HepG2 (cell line): ENCODE data around the gene NFIC. TPM values are rescaled to one million over a fixed set of nuclear protein-coding genes. Genes with fewer than 3 reads are reported as not detected.
A peak's percentile ranks its signal among the peaks of the same experiment; 100 is the strongest.

Experiments
- GATA4 ChIP-seq: sonication (generic); IDR thresholded peaks from 2 replicates; pipeline ENCODE4 v1.6.1; 2016; ENCODE audit warnings: antibody characterized with exemption, low read depth, borderline replicate concordance
- HMGXB4 ChIP-seq, 2 experiments: sonication (generic) in 1 of 2; formaldehyde crosslinking in 1 of 2; IDR thresholded peaks; 2 replicates each; pipeline versions ENCODE4 v1.4.0 to v1.6.1; 2018 to 2020; ENCODE audit warnings: missing genetic modification reagents in 2 of 2, borderline replicate concordance in 1 of 2, low read depth in 1 of 2, mild to moderate bottlenecking in 1 of 2, missing biosample characterization in 1 of 2
- HNRNPK ChIP-seq: fragments of 200-400 bp; formaldehyde crosslinking; IDR thresholded peaks from 2 replicates; pipeline ENCODE4 v1.6.1; 2018; ENCODE audit warnings: low read length, low read depth, moderate library complexity, mild to moderate bottlenecking; ENCODE audit not compliant: poor library complexity, severe bottlenecking
- MXI1 ChIP-seq: IDR thresholded peaks from 3 replicates; pipeline ENCODE4 v1.6.1; 2012; ENCODE audit warnings: low read depth, low read length, inconsistent platforms, borderline replicate concordance
- MYNN ChIP-seq: sonication (generic); formaldehyde crosslinking; IDR thresholded peaks from 2 replicates; pipeline ENCODE4 v1.4.0; 2020; ENCODE audit warnings: mild to moderate bottlenecking, low read depth, missing genetic modification reagents
- NFIB ChIP-seq: sonication (generic); formaldehyde crosslinking; IDR thresholded peaks from 2 replicates; pipeline ENCODE4 v1.9.0; 2021; ENCODE audit warnings: missing genetic modification reagents, mild to moderate bottlenecking, borderline replicate concordance
- PHF5A ChIP-seq: IDR thresholded peaks from one replicate; pipeline ENCODE4 v1.6.1; 2018; ENCODE audit warnings: low read depth, missing genetic modification reagents; ENCODE audit not compliant: unreplicated experiment
- SKI ChIP-seq: fragments of 450-650 bp; IDR thresholded peaks from one replicate; pipeline ENCODE4 v1.6.1; 2018; ENCODE audit warnings: mild to moderate bottlenecking; ENCODE audit not compliant: partially characterized antibody
- SNAPC4 ChIP-seq: sonication (generic); formaldehyde crosslinking; IDR thresholded peaks from 2 replicates; pipeline ENCODE4 v1.4.0; 2020; ENCODE audit warnings: mild to moderate bottlenecking, missing genetic modification reagents
- SRF ChIP-seq: IDR thresholded peaks from 2 replicates; pipeline ENCODE4 v1.6.1; 2011; ENCODE audit warnings: mild to moderate bottlenecking, low read depth, low read length, moderate library complexity
- SRSF1 ChIP-seq: fragments of 200-400 bp; formaldehyde crosslinking; optimal IDR thresholded peaks from 2 replicates; pipeline ENCODE3; 2017; ENCODE audit warnings: mild to moderate bottlenecking, low read depth, low read length, moderate library complexity
- TRIM24 ChIP-seq: sonication (generic); formaldehyde crosslinking; IDR thresholded peaks from 2 replicates; pipeline ENCODE4 v1.8.0; 2022; ENCODE audit warnings: mild to moderate bottlenecking, missing genetic modification reagents
- U2AF2 ChIP-seq: fragments of 200-400 bp; formaldehyde crosslinking; IDR thresholded peaks from 2 replicates; pipeline ENCODE4 v1.6.1; 2017; ENCODE audit warnings: low read depth, mild to moderate bottlenecking, low read length
- ZIK1 ChIP-seq: sonication (generic); formaldehyde crosslinking; IDR thresholded peaks from 2 replicates; pipeline ENCODE4 v1.5.0; 2020; ENCODE audit warnings: mild to moderate bottlenecking, low read depth, missing genetic modification reagents, borderline replicate concordance
- ZNF282 ChIP-seq: fragments of 450-650 bp; IDR thresholded peaks from 2 replicates; pipeline ENCODE4 v1.6.1; 2018; ENCODE audit not compliant: partially characterized antibody
- ZNF556 ChIP-seq: sonication (generic); formaldehyde crosslinking; IDR thresholded peaks from 2 replicates; pipeline ENCODE4 v1.4.0; 2020; ENCODE audit warnings: mild to moderate bottlenecking, missing genetic modification reagents, borderline replicate concordance
- ZNF777 ChIP-seq: sonication (generic); formaldehyde crosslinking; IDR thresholded peaks from 2 replicates; pipeline ENCODE4 v1.4.0; 2020; ENCODE audit warnings: missing genetic modification reagents
- polyA plus RNA-seq, 8 experiments: library from polyadenylated mRNA; depleted of rRNA in 3 of 8; stranded (reverse) in 7 of 8; unstranded in 1 of 8; fragments of >200 nt; fragmentation: Illumina TruSeq in 4 of 8; extraction: Trizol in 4 of 8; gene quantifications; 2 replicates each; pipeline versions ENCODE4 v1.2.1 to v1.2.3, GENCODE V29; 2011 to 2016; ENCODE audit warnings: low read depth in 4 of 8, missing spikeins in 1 of 8, mixed read lengths in 1 of 8; ENCODE audit not compliant: insufficient read depth in 1 of 8
- total RNA-seq, 5 experiments: library from RNA; depleted of rRNA; stranded (reverse); fragments of >200 nt; fragmentation: Illumina TruSeq; extraction: Trizol; gene quantifications; 2 replicates each; pipeline ENCODE4 v1.2.3, GENCODE V29; 2016; ENCODE audit warnings: low read depth in 1 of 5
- TF ChIP-seq, protein P1 (sequence below): sonication (generic); formaldehyde crosslinking; IDR thresholded peaks from 2 replicates; pipeline ENCODE4 v1.8.0; 2022; ENCODE audit warnings: mild to moderate bottlenecking, missing genetic modification reagents, moderate library complexity
- TF ChIP-seq, protein P2 (sequence below): sonication (generic); formaldehyde crosslinking; IDR thresholded peaks from 2 replicates; pipeline ENCODE4 v1.4.0; 2020; ENCODE audit warnings: missing genetic modification reagents, low read depth, mild to moderate bottlenecking, borderline replicate concordance

The NFIC gene
- total and polyA plus RNA-seq, 2 of the 13 experiments (the other 11 are each of a cell fraction or from before 2014, with no cell fraction given) = 1.3 to 2.5 TPM

- TF ChIP-seq HMGXB4 (CRISPR knock-in tag; IDR thresholded peaks at IDR 0.05; ENCODE audit: borderline replicate concordance in 1 of 2, low read depth in 1 of 2) (peak in 1 of 2 experiments; percentile 45; a peak in 1 of 4 replicates), PHF5A (no peak), HNRNPK (peak; percentile 85), ZNF777 (CRISPR knock-in tag) (peak; percentile 88), GATA4 (no peak), NFIB (CRISPR knock-in tag) (no peak), MYNN (CRISPR knock-in tag) (no peak), ZIK1 (CRISPR knock-in tag) (no peak), ZNF282 (no peak), SKI (peak; percentile 71), SNAPC4 (CRISPR knock-in tag) (no peak), TRIM24 (CRISPR knock-in tag) (no peak), SRF (no peak), SRSF1 (peak; percentile 70), U2AF2 (no peak), MXI1 (no peak), ZNF556 (CRISPR knock-in tag) (0 out of 2 replicates have a peak, but pooled peaks have one; percentile 47)
- TF ChIP-seq, protein P1, sequence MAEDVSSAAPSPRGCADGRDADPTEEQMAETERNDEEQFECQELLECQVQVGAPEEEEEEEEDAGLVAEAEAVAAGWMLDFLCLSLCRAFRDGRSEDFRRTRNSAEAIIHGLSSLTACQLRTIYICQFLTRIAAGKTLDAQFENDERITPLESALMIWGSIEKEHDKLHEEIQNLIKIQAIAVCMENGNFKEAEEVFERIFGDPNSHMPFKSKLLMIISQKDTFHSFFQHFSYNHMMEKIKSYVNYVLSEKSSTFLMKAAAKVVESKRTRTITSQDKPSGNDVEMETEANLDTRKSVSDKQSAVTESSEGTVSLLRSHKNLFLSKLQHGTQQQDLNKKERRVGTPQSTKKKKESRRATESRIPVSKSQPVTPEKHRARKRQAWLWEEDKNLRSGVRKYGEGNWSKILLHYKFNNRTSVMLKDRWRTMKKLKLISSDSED (CRISPR knock-in tag) = no peak
- TF ChIP-seq, protein P2, sequence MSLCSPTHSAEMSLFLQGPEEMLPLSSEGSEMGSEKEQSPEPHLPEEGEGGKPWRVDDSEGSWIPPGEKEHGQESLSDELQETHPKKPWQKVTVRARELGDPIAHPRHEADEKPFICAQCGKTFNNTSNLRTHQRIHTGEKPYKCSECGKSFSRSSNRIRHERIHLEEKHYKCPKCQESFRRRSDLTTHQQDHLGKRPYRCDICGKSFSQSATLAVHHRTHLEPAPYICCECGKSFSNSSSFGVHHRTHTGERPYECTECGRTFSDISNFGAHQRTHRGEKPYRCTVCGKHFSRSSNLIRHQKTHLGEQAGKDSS (CRISPR knock-in tag) = 0 out of 2 replicates have a peak, but pooled peaks have one; percentile 31
Measured at GRCh38 chr19:3360421-3361383, 5.7 kb upstream of the NFIC start (continued).
